ENCODE data around the gene TC2N. TPM values are rescaled to one million over a fixed set of nuclear protein-coding genes. Genes with fewer than 3 reads are reported as not detected.

The TC2N gene
- total RNA-seq, 1 experiment from 2014 or later = 16.4 TPM

DNA sequence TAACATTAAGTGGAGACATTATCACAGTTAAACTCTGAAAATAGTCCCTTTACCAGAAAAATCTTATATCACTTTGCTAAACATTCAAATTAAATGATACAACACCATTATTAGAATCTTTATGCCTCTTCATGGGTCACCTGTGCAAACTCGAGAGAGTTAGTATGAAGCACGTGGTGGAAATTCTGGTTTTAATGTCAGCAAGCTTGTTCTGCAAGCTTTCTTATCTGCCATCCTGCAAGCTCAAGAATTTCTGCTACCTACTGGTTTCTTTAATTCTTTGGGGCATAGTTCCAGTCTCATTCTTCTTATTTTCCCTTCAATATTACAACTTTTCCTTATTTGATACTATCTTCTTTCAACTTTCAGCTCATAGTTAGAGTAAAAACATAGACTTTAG is 136.3 kb downstream of the TC2N start:
- TF ChIP-seq, protein P1, sequence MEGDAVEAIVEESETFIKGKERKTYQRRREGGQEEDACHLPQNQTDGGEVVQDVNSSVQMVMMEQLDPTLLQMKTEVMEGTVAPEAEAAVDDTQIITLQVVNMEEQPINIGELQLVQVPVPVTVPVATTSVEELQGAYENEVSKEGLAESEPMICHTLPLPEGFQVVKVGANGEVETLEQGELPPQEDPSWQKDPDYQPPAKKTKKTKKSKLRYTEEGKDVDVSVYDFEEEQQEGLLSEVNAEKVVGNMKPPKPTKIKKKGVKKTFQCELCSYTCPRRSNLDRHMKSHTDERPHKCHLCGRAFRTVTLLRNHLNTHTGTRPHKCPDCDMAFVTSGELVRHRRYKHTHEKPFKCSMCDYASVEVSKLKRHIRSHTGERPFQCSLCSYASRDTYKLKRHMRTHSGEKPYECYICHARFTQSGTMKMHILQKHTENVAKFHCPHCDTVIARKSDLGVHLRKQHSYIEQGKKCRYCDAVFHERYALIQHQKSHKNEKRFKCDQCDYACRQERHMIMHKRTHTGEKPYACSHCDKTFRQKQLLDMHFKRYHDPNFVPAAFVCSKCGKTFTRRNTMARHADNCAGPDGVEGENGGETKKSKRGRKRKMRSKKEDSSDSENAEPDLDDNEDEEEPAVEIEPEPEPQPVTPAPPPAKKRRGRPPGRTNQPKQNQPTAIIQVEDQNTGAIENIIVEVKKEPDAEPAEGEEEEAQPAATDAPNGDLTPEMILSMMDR (conservative IDR thresholded peaks at IDR 0.05) = no peak
- H3K23me2 ChIP-seq (ENCODE audit: insufficient read length, low read depth, low read length, poor library complexity, severe bottlenecking) = no peaks in the 10 kb centered on the region

More for the DNA sequence above, 136.3 kb downstream of the TC2N start:
- Histone ChIP-seq H3K79me1 (ENCODE audit: insufficient read depth, low read depth, low read length, poor library complexity, severe bottlenecking) (no peaks in the 10 kb centered on the region), H4K91ac (ENCODE audit: insufficient read length, low read depth, low read length) (no peak overlapping the region), H3K9me3 (ENCODE audit: control insufficient read depth, low read depth, low read length) (no peaks in the 10 kb centered on the region), H3K4me1 (ENCODE audit: insufficient read depth, low read length) (no peaks in the 10 kb centered on the region), H3K79me2 (ENCODE audit: insufficient read depth, low read length) (no peaks in the 10 kb centered on the region), H2BK20ac (ENCODE audit: low read depth, low read length, poor library complexity, severe bottlenecking) (no peak overlapping the region), H4K5ac (ENCODE audit: insufficient read length, low read depth, low read length) (no peak overlapping the region), H2AFZ (ENCODE audit: low read length) (no peak overlapping the region), H2BK15ac (ENCODE audit: low read depth, low read length) (no peak overlapping the region), H3T11ph (ENCODE audit: low read length) (no peak overlapping the region), H4K20me1 (ENCODE audit: control insufficient read depth, insufficient read depth, insufficient read length) (no peaks in the 10 kb centered on the region), H3K27ac (ENCODE audit: insufficient read length, low read depth, low read length) (no peak overlapping the region), H3K56ac (ENCODE audit: insufficient read length, low read depth, low read length) (no peak overlapping the region), H3K23ac (ENCODE audit: insufficient read length, low read depth, low read length) (no peak overlapping the region), H2BK12ac (ENCODE audit: insufficient read length, low read depth, low read length) (no peak overlapping the region), H4K8ac (replicated peaks; ENCODE audit: insufficient read length, low read depth, low read length) (no peak overlapping the region), H3K14ac (ENCODE audit: insufficient read depth, low read length) (no peak overlapping the region), H2AK5ac (ENCODE audit: insufficient read length, low read length) (no peak overlapping the region), H3K18ac (ENCODE audit: insufficient read length, low read depth, low read length) (no peak overlapping the region), H3K4me2 (ENCODE audit: insufficient read depth, insufficient read length, low read length) (no peak overlapping the region), H2BK120ac (ENCODE audit: low read depth, low read length, poor library complexity, severe bottlenecking) (no peak overlapping the region), H3K27me3 (ENCODE audit: insufficient read depth, low read length) (no peaks in the 10 kb centered on the region), H3K9ac (ENCODE audit: extremely low read depth, insufficient read length, low read length) (no peak overlapping the region), H3K4ac (ENCODE audit: low read depth, low read length) (no peak overlapping the region), H2BK5ac (ENCODE audit: insufficient read length, low read length) (no peak overlapping the region)
- no peaks in the 10 kb centered on the region; the same call in 1 of the 2 replicates for H3K27me3 Mint-ChIP-seq (ENCODE audit: low read depth)
- H3K9me3 Mint-ChIP-seq = no peaks in the 10 kb centered on the region
- no peak overlapping the region for H3K27ac Mint-ChIP-seq
- H3K4me1 Mint-ChIP-seq = no peaks in the 10 kb centered on the region
- no CpG with 5 or more reads among the region's 2 CpGs for WGBS (ENCODE audit: extremely low coverage, insufficient read length, low lambda C conversion rate)
- no peak for DNase-seq
- no peaks in the 10 kb centered on the region for H3K36me3 Mint-ChIP-seq (ENCODE audit: insufficient read depth in 1 of 3, low read depth in 3 of 3)
- H3K4me3 Mint-ChIP-seq = no peak overlapping the region
